NOMO-1 treated with dmso at 0.1 percent for 144 hours (cell line): ENCODE data around the gene MAP3K15.

Source experiments
- DNase-seq: peaks from one replicate; lab custom pipeline; 2025; ENCODE audit not compliant: unreplicated experiment; lab: John Stamatoyannopoulos, UW

The MAP3K15 gene

GRCh38 chrX:19392703-19393102 lies 122.6 kb downstream of the MAP3K15 start:
- no peak for DNase-seq

- DNase-seq = no peak
These were observed 123.2 kb downstream of the MAP3K15 start for GRCh38 chrX:19392078-19392477.

GRCh38 chrX:19389227-19389845 lies 126.0 kb downstream of the MAP3K15 start:
- no peak for DNase-seq

- DNase-seq = no peak
These were observed 126.6 kb downstream of the MAP3K15 start for GRCh38 chrX:19388741-19389140.

GRCh38 chrX:19388064-19388679 lies 127.1 kb downstream of the MAP3K15 start:
- DNase-seq = no peak

- no peak for DNase-seq
These were observed 128.6 kb downstream of the MAP3K15 start for GRCh38 chrX:19386679-19387078.

- DNase-seq = peak; percentile 55
These were observed 132.7 kb downstream of the MAP3K15 start for GRCh38 chrX:19382555-19383145.

GRCh38 chrX:19381326-19381725 lies 134.0 kb downstream of the MAP3K15 start:
- no peak for DNase-seq

GRCh38 chrX:19377799-19378198 lies 137.5 kb downstream of the MAP3K15 start:
- DNase-seq = no peak

GRCh38 chrX:19375546-19375945 lies 139.8 kb downstream of the MAP3K15 start:
- DNase-seq = no peak

- DNase-seq = no peak
These were observed 141.9 kb downstream of the MAP3K15 start for GRCh38 chrX:19373351-19373891.

- no peak for DNase-seq
These were observed 142.6 kb downstream of the MAP3K15 start for GRCh38 chrX:19372547-19373331.

- peak; percentile 65 for DNase-seq
These were observed 143.2 kb downstream of the MAP3K15 start for GRCh38 chrX:19372170-19372546.

- no peak for DNase-seq
These were observed 145.2 kb downstream of the MAP3K15 start for GRCh38 chrX:19370061-19370460.

- DNase-seq = no peak
These were observed 146.7 kb downstream of the MAP3K15 start for GRCh38 chrX:19368576-19368975.

- no peak for DNase-seq
These were observed 153.6 kb downstream of the MAP3K15 start for GRCh38 chrX:19361701-19362100.

- no peak for DNase-seq
These were observed 154.4 kb downstream of the MAP3K15 start for GRCh38 chrX:19360903-19361302.

GRCh38 chrX:19358521-19358920 lies 156.8 kb downstream of the MAP3K15 start:
- DNase-seq = no peak

- DNase-seq = no peak
These were observed 160.7 kb downstream of the MAP3K15 start for GRCh38 chrX:19354625-19355024.

- DNase-seq = peak; percentile 85
These were observed 164.3 kb downstream of the MAP3K15 start for GRCh38 chrX:19350941-19351384.

- no peak for DNase-seq
These were observed 166.0 kb downstream of the MAP3K15 start for GRCh38 chrX:19349264-19349663.
